CD4-positive, alpha-beta T cell treated with Interleukin-10 for 1 hour (primary cell): Measurements from ENCODE around the gene NFIB.

ENCODE experiments used
- DNase-seq: peaks from one replicate; pipeline ENCODE4 v3.0.0-alpha.2; 2020

NFIB gene

DNA sequence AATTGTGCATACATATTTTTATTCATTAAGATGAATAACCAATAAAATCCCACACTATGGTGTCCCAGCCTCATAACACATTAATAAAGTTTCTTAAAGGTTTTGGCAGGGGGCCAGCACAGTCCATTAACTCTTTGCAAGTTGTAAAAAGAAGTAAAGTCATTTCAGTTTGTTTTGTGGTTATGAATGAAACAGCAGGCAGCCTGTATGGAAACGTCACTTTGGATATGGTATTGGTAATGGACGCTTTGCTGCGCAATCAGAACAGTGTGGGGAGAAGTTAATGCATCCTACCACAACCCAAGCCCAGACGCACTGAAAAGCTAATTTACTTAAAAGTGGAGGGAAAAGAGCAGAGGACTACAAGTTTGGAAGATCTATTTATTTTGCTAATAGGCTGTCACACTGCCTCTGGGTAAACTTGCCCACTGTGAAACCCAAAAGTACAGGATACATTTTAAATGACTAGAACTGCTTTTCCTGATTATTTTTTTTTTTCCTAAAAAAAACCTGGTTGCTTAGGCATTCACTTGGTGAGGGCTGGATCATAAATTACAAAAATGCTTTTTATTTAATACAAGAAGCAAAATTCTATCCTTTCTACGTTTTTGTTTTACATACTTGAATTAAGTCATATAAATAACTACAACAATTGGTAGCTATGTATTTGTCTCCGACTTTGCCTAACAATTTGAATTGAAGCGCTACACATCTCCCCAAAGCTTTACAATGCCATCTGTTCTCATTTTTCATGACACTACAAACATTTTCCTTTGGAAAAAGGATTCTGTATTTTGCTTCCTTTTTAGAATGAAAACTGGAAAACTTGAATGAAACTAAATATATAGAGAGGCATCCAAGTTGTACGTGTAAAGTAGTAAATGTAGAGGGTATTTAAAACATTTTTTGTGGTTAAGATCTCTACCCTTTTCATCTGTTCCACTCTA is 104.3 kb downstream of the NFIB start:
- DNase-seq: no peak

GRCh38 chr9:14207352-14207995 is 106.5 kb downstream of the NFIB start:
- no peak for DNase-seq

- DNase-seq: no peak
Measured at GRCh38 chr9:14205463-14205862, 108.5 kb downstream of the NFIB start.

DNA sequence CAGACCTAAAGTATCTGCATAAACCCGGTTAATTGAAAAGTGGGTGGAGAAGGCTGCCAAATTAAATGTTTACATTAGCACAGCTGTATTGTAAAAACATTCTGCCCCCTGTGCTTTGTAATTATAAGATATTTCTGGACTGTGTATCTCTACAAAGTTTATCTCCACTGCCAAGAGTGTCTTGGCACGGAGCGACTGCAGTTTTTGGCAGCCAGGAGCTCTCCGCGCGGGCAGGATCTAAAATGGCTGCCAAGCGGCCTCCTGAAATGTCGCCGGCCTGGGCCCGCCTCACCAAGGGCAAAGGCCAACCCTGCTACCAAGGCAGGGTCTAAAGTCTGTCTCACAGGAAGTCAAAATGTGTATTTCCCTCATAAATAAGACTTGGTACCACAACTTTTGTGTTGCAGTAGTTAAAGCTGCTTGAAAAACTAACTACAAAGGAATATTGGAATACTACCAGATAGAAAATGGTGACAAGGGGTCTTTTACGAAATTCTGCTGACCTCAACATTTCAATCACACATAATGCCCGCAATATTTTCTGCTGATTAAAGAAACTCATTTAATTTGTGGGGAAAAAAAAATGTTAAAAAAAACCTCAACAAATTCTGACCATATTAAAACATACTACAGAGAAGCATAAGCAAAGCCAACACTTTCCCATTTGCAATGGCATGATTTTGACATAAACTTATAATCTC is 110.4 kb downstream of the NFIB start:
- DNase-seq: no peak

- no peak for DNase-seq
Measured at GRCh38 chr9:14198841-14199455, 115.0 kb downstream of the NFIB start.

DNA sequence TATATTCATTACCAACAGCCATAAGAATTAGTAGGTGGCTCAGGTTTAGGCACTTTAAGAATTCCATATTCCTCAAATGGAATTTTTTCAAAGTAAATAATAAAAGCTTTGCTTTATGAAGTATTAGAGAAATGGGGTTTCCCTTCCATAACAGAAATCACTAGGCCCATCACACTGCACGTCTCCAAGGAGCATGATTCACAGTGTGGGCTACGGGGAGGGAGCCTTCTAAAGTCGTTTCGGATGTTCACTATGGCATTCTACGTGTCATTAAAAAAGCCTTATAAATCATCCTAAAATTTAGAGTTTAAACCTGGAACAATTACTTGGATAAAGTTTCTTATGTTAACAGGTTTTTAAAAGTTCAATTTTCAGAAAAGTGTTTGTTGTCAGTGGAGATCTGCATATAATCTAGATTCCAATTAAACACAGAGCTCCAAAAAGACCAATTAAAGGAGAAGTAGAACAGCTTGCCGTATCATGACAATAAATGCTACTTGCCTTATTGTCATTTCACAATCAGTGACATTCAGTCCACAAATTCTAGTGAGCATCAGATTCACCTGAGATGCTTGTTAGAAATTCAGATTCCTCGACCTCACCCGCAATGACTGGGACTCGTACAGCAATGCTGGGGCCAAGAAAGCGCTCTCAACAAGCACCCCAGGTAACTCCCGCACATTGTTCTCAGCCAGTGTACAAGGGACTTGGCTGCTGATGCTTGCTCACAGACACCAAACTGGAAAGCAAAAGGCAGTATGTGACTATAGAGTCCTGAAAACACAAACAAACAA is 115.7 kb downstream of the NFIB start:
- DNase-seq: no peak

- DNase-seq: no peak
Measured at GRCh38 chr9:14197325-14197858, 116.5 kb downstream of the NFIB start.

GRCh38 chr9:14193328-14193990 is 120.5 kb downstream of the NFIB start:
- no peak for DNase-seq

DNA sequence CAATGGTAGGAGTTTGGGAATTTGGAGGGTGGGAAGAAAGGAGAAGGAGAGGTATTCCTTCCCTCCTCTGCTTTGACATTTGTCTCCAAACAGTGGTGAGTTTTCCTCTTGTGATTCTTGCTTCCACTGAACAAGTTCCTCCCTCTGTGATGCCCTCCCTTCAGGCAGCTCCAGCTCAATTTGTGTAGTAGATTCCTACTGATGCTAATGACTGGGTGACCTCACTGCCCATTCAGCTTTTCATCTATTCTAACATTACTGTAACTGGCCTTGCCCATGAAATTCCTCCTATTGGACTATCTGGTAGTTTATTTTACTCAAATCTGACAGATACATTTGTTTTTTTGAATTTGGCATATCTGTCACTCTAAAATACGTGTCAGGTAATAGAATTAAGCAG is 121.4 kb downstream of the NFIB start:
- no peak for DNase-seq

DNA sequence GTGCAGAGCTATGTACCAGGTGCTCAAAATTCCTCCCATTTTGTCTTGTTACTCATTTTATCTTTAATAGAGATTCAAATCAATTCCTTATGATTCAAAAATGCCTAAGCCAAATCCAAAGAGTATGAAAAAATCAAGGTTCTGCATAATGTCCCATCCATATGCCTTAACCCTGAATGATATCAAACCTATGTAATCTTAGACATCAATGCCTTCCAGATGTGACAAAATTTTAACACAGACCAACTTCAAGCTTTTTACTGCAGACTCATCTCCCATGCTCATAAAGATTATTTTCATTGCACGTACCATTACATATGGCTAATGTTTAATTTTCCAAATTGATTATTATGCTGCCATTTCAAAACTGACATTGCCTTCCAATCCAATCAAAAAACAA is 122.4 kb downstream of the NFIB start:
- no peak for DNase-seq

- no peak for DNase-seq
Measured at GRCh38 chr9:14190240-14190639, 123.7 kb downstream of the NFIB start.

DNA sequence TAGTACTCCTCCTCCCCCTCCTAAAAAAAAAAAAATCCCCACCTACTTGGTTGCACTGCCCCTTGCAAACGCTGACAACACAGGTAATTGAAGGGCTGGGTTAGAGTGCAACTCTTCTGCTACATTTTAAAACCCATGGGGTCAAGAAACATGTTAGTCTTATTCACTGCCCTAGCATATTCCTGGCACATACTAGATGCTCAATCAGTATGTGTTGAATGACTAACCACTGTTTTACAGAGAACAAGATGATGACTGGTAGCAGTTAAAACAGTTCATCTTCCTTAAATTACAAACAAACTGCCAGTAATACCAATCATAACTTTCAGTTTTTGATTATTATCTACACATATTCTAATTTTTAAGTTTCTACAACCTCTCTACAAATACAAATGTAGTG is 124.4 kb downstream of the NFIB start:
- DNase-seq: no peak

GRCh38 chr9:14189146-14189545 is 124.8 kb downstream of the NFIB start:
- no peak for DNase-seq

DNA sequence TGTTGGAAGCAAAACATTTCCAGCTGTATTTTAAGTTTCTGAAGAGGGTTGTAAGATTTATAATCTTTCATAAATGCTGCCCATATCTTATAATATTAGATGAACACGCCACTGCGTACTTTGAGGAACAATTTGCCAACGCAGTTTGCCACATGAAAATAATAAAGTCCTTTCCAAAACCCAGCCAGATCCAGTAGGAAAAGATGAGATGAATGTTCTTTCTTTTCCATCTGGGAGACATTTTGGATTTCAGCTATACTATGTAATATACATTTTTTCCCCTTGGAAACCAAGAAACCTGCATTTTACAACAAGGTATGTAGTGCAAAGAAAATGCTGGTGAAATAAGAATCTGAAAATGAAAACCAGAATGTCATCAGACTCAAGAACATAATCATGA is 125.4 kb downstream of the NFIB start:
- DNase-seq: no peak

DNA sequence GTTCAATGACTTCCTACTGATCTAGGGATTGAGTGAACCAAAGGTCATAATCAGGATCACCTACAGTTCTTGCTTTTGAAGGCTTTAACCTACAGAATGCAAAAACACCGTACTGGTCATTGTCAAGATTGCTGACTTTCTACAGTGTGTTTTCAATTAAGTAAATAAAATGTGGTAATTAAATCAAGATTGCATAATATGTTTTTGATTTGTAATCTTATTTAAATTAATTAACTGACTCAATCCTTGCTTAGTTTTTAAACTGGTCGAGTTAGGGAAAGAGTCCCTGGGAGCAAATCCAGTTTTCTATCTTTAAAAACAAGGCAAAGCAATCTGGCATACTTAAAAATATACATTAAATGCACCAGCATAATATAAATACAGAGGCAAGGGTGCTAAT is 125.9 kb downstream of the NFIB start:
- no peak for DNase-seq

DNA sequence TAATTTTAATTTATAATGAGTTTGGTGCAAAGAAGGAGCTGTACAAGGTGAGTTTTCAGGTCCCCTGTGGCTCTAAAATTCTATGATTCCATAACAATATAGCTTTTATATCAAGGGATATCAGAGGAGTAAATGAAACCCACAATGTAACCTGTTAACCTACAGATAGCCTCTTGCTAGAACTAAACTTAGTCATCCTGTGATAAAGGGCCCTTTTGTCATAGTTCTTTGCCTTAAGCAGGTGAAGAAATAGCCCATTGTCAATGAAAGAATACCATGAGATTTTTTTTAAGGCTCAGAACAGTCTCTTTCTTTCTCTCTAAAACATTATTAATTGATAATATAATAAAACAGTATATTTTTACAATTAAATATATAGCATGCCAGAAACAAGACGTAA is 127.8 kb downstream of the NFIB start:
- DNase-seq: no peak

- no peak for DNase-seq
Measured at GRCh38 chr9:14185016-14185415, 128.9 kb downstream of the NFIB start.

DNA sequence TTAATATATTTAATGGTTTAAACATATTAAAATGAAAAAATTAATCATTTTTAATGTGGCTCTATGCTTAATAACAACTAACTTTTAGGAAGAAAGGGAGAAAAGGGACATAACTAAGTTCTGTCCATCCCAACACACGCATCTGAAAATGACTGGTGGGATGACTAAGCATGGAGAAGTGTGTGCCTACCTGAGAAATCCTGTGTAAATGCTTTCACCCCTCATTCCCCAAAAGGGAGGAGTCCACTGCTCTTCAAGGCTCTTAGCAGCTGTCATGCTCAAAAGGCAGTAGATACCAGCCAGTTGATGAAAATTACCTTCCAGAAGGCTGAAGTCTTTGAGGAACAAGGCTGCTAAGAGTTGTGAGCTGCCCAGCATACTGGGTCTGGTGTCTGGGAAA is 130.9 kb downstream of the NFIB start:
- DNase-seq: no peak

GRCh38 chr9:14180960-14181537 is 132.9 kb downstream of the NFIB start:
- DNase-seq: no peak

DNA sequence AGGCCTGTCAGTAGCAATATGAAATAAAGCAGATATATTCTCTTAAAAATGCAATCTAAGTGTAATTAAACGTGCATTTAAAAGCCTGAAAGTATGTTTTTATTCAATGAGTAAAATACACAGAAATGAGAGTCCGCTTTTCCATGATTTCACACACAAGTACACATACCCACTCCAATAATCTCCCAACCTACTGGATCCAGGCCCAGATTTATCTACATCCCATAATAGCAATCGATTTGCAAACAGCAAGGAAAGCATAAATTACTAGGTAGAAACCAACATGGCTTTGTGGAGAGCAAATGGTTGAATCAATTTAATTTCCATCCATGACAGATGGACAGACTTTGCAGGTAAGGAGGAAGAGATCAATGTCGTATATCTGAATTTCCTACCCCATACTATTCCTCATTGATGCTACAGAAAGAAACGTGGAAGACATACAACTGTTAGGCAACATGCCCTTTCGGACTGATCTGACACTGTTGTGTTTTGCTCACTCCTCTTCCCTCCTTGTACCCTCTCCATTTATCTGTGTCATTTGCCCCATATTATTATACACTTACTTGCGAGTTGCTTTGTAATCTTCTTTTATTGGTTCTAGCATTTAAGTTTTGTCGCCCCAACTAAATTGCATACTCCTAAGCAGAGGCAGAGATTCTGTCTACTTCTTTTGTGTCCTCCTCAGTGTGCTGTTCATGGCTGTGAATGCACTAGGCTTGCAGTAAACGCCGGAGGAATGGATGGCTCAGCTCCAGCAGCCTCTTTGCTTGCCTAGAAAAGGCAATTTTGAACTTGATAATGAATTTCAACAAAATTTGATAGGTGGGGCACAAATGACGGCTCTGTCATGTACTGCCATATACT is 133.6 kb downstream of the NFIB start:
- DNase-seq: no peak
